PC-9 (cell line): ENCODE data around the gene LHCGR. TPM values are rescaled to one million over a fixed set of nuclear protein-coding genes. Genes with fewer than 3 reads are reported as not detected.
A peak's percentile ranks its signal among the peaks of the same experiment; 100 is the strongest.

Experiments
- BruUV-seq: library from RNA; stranded (reverse); fragments of 400-500 nt; replicated peaks from 2 replicates; lab custom pipeline; 2021; lab: Mats Ljungman, UMichigan
- CTCF ChIA-PET: fragments of 300-600 bp; sonication (Branson Sonifier 250); formaldehyde crosslinking; loops from one replicate; lab custom pipeline; 2022; ENCODE audit warnings: antibody characterized with exemption; lab: Charles Lee
- POLR2A ChIA-PET: fragments of 300-600 bp; sonication (Branson Sonifier 250); formaldehyde crosslinking; loops from one replicate; lab custom pipeline; 2022; ENCODE audit warnings: antibody characterized with exemption; ENCODE audit not compliant: unreplicated experiment; lab: Charles Lee
- DNase-seq, 2 experiments: peaks; one replicate each; pipeline versions ENCODE4 v3.0.0 to v3.0.0-alpha.2; 2015 to 2022; ENCODE audit warnings: mixed read lengths in 1 of 2
- H2AFZ ChIP-seq: fragments of 200-600 bp; sonication (generic); 2 replicates; pipeline ENCODE4 v1.8.1; 2017; ENCODE audit warnings: antibody characterized with exemption
- H3F3A ChIP-seq: fragments of 200-600 bp; sonication (generic); 2 replicates; pipeline ENCODE4 v1.8.1; 2017; ENCODE audit warnings: antibody characterized with exemption, mild to moderate bottlenecking, low read depth; ENCODE audit not compliant: insufficient read depth
- H3K27ac ChIP-seq: fragments of 200-600 bp; sonication (generic); 2 replicates; pipeline ENCODE4 v1.6.1; 2016; ENCODE audit warnings: mixed run types
- H3K27me3 ChIP-seq: fragments of 200-600 bp; sonication (generic); 2 replicates; pipeline ENCODE4 v1.6.1; 2016; ENCODE audit warnings: low read depth, mixed run types; ENCODE audit not compliant: insufficient read depth
- H3K36me3 ChIP-seq: fragments of 200-600 bp; sonication (generic); 2 replicates; pipeline ENCODE4 v1.6.1; 2016; ENCODE audit warnings: low read depth, mixed run types
- H3K4me1 ChIP-seq: fragments of 200-600 bp; sonication (generic); replicated peaks from 2 replicates; pipeline ENCODE4 v1.6.1; 2016; ENCODE audit warnings: mixed run types; ENCODE audit not compliant: insufficient read depth
- H3K4me2 ChIP-seq: fragments of 200-600 bp; sonication (generic); 2 replicates; pipeline ENCODE4 v1.6.1; 2017; ENCODE audit warnings: mixed run types
- H3K4me3 ChIP-seq: fragments of 200-600 bp; sonication (generic); 2 replicates; pipeline ENCODE4 v1.6.1; 2016; ENCODE audit warnings: mixed run types
- H3K79me2 ChIP-seq: fragments of 200-600 bp; sonication (generic); 2 replicates; pipeline ENCODE4 v1.6.1; 2017; ENCODE audit warnings: low read depth, mixed run types
- H3K9me2 ChIP-seq: fragments of 200-600 bp; sonication (generic); 2 replicates; pipeline ENCODE4 v1.8.1; 2017; ENCODE audit warnings: mild to moderate bottlenecking; ENCODE audit not compliant: insufficient read depth
- H3K9me3 ChIP-seq: fragments of 200-600 bp; sonication (generic); 2 replicates; pipeline ENCODE4 v1.8.1; 2016; ENCODE audit warnings: low read depth; ENCODE audit not compliant: insufficient read depth
- H4K20me1 ChIP-seq: fragments of 200-600 bp; sonication (generic); 2 replicates; pipeline ENCODE4 v1.8.1; 2017; ENCODE audit not compliant: insufficient read depth
- EZH2 ChIP-seq: fragments of 200-600 bp; sonication (generic); IDR thresholded peaks from 2 replicates; pipeline ENCODE4 v1.8.0; 2017; ENCODE audit warnings: antibody characterized with exemption, low read depth
- intact Hi-C: fragments of 100-400 bp; cut with micrococcal nuclease; formaldehyde crosslinking; loops from one replicate; pipeline ENCODE4 v1.10.0; 2022; ENCODE audit not compliant: unreplicated experiment
- total RNA-seq: library from RNA; stranded (reverse); gene quantifications from 2 replicates; pipeline ENCODE4 v1.2.3, GENCODE V29; 2021
- TF ChIP-seq, protein P1 (sequence below): fragments of 200-600 bp; sonication (generic); conservative IDR thresholded peaks from 2 replicates; pipeline ENCODE4 v1.6.1; 2017; ENCODE audit warnings: mixed run types, antibody characterized with exemption, mild to moderate bottlenecking, moderate library complexity

The LHCGR gene
- total RNA-seq, 1 experiment from 2014 or later = not detected

DNA sequence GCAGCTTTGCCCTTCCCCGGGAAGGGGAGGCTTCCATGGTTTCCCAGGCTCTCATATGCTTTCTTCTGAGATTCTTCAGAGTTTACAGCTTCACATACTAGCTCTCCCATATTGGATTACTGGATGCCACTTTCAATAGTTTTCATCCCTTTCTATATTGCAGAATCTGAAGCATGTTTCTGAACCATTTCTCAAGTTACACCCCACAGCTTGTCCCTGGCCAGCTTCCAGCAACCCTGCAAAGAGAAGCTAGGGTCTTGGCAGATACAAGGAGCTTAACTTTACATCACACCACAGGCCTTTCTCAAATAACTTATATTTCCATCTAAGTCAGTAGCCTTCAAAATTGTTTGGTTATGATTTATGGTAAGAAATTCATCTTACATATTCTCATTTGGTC is 39.6 kb downstream of the LHCGR start:
- intact Hi-C loops = no loop called here

DNA sequence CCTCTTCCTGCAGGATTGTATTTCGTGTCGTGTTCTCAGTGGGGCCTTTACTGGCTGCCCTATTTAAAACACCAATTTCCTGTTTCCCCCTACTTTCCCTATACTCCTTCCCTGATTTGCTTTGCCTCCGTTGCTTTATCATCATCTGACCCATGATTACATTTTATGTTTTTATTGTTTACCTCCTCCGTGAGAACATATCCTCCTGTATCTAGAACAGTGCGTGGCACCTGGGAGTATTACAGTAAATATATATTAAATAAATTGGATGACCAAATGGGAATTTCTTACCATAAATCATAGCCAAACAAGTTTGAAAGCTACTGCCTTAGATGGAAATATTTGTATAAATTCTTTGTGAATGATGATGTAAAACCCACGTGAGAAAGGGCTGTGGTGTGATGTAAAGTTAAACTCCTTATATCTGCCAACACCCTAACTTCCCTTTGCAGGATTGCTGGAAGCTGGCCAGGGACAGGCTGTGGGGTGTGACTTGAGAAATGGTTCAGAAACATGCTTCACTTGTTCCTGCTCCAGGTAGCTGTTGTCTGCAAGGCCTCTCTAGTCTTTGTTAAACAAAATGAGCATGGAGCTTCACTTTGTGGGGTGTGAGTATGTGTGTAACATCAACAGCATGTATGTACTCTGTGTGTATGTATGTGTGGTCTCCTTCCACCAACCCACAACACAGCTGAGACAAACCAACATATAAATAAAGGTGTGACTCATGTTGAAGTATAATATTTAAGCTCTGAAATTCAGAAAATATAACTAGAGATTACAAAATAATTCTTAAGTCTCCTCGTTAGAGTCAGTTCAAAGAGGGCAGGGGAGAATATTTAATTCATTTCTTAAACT is 40.3 kb downstream of the LHCGR start:
- no peak overlapping the region for H3K4me2 ChIP-seq
- H3K36me3 ChIP-seq = no peaks in the 10 kb centered on the region
- TF ChIP-seq EZH2 = no peak
- TF ChIP-seq, protein P1, sequence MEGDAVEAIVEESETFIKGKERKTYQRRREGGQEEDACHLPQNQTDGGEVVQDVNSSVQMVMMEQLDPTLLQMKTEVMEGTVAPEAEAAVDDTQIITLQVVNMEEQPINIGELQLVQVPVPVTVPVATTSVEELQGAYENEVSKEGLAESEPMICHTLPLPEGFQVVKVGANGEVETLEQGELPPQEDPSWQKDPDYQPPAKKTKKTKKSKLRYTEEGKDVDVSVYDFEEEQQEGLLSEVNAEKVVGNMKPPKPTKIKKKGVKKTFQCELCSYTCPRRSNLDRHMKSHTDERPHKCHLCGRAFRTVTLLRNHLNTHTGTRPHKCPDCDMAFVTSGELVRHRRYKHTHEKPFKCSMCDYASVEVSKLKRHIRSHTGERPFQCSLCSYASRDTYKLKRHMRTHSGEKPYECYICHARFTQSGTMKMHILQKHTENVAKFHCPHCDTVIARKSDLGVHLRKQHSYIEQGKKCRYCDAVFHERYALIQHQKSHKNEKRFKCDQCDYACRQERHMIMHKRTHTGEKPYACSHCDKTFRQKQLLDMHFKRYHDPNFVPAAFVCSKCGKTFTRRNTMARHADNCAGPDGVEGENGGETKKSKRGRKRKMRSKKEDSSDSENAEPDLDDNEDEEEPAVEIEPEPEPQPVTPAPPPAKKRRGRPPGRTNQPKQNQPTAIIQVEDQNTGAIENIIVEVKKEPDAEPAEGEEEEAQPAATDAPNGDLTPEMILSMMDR = no peak
- H4K20me1 ChIP-seq = no peaks in the 10 kb centered on the region
- H3K79me2 ChIP-seq = no peaks in the 10 kb centered on the region
- H3K9me3 ChIP-seq = no peaks in the 10 kb centered on the region
- H3K4me1 ChIP-seq = no peaks in the 10 kb centered on the region
- DNase-seq = peak in 1 of 2 experiments; percentile 74
- H2AFZ ChIP-seq = no peak overlapping the region
- CTCF ChIA-PET = interaction anchor here (0.6 kb wide), 1 partner anchor 123 kb away, joined by 3 read pairs; no protein-coding TSS in a partner anchor
- BruUV-seq = no TSS peak
- no peak overlapping the region for H3K27ac ChIP-seq
- H3K9me2 ChIP-seq = no peaks in the 10 kb centered on the region
- no peak overlapping the region for H3K4me3 ChIP-seq
- POLR2A ChIA-PET = interaction anchor here (0.6 to 0.7 kb wide), 2 partner anchors 54 to 274 kb away, joined by 3 to 43 read pairs; no protein-coding TSS in a partner anchor
- no peaks in the 10 kb centered on the region for H3K27me3 ChIP-seq
- intact Hi-C loops = no loop called here
- no peaks in the 10 kb centered on the region for H3F3A ChIP-seq

More for the DNA sequence above, 39.6 kb downstream of the LHCGR start:
- no peaks in the 10 kb centered on the region for H3F3A ChIP-seq
- H2AFZ ChIP-seq = no peak overlapping the region
- no peaks in the 10 kb centered on the region for H3K36me3 ChIP-seq
- TF ChIP-seq EZH2 = no peak
- TF ChIP-seq, protein P1 = no peak
- no peak overlapping the region for H3K4me3 ChIP-seq
- DNase-seq = no peak
- H3K4me1 ChIP-seq = no peaks in the 10 kb centered on the region
- no TSS peak for BruUV-seq
- no peaks in the 10 kb centered on the region for H3K27me3 ChIP-seq
- H3K9me3 ChIP-seq = no peaks in the 10 kb centered on the region
- no peaks in the 10 kb centered on the region for H3K79me2 ChIP-seq
- no peaks in the 10 kb centered on the region for H4K20me1 ChIP-seq
- no peak overlapping the region for H3K4me2 ChIP-seq
- H3K9me2 ChIP-seq = no peaks in the 10 kb centered on the region
- CTCF ChIA-PET = no interaction called here
- H3K27ac ChIP-seq = no peak overlapping the region
- POLR2A ChIA-PET = interaction anchor here (0.7 kb wide), 1 partner anchor 55 kb away, joined by 3 read pairs; no protein-coding TSS in a partner anchor

DNA sequence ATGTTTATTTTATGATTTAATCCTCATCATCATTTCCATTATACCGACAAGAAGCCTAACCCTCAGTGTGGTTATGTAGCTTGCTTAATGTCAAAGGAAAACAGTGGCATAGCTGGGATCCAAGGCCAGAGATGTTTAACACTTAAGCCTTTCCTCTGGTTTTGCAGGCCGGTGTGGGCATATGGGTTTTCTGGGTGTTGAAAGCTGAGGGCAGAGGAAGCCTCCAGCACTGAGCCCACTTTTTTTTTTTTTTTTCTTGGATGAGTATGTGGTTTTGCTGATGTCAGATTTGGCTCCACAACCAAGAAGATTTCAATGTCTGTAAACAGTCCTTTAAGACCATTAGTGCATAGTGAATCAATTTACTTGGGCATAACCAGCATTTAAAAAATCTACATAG is 41.3 kb downstream of the LHCGR start:
- Histone ChIP-seq H3K9me3 (no peaks in the 10 kb centered on the region), H3K36me3 (no peaks in the 10 kb centered on the region), H4K20me1 (no peaks in the 10 kb centered on the region), H3K4me2 (no peak overlapping the region), H3K27ac (no peak overlapping the region), H3K27me3 (no peaks in the 10 kb centered on the region), H3K4me3 (no peak overlapping the region), H3F3A (no peaks in the 10 kb centered on the region), H3K79me2 (no peaks in the 10 kb centered on the region), H3K9me2 (no peaks in the 10 kb centered on the region), H3K4me1 (no peaks in the 10 kb centered on the region), H2AFZ (no peak overlapping the region)
- ChIA-PET POLR2A (no interaction called here), CTCF (interaction anchor here (0.6 kb wide), 1 partner anchor 13 kb away, joined by 3 read pairs; no protein-coding TSS in a partner anchor)
- TF ChIP-seq, protein P1 = no peak
- no peak for TF ChIP-seq EZH2
- DNase-seq = no peak
- intact Hi-C loops = no loop called here
- no TSS peak for BruUV-seq
